HG03442 (cell line): ENCODE results near the gene ARHGEF10L.

ENCODE experiments used
- ATAC-seq: cut with Tn5 transposase; IDR thresholded peaks from one replicate; pipeline ENCODE4 v1.9.1; 2021; ENCODE audit warnings: mild to moderate bottlenecking, moderate library complexity; ENCODE audit not compliant: unreplicated experiment

Gene ARHGEF10L

GRCh38 chr1:17566892-17567291 lies 27.4 kb downstream of the ARHGEF10L start:
- no peak for ATAC-seq

- no peak for ATAC-seq
These were observed 28.1 kb downstream of the ARHGEF10L start for GRCh38 chr1:17567582-17567981.

- ATAC-seq: no peak
These were observed 28.8 kb downstream of the ARHGEF10L start for GRCh38 chr1:17568014-17568900.

DNA sequence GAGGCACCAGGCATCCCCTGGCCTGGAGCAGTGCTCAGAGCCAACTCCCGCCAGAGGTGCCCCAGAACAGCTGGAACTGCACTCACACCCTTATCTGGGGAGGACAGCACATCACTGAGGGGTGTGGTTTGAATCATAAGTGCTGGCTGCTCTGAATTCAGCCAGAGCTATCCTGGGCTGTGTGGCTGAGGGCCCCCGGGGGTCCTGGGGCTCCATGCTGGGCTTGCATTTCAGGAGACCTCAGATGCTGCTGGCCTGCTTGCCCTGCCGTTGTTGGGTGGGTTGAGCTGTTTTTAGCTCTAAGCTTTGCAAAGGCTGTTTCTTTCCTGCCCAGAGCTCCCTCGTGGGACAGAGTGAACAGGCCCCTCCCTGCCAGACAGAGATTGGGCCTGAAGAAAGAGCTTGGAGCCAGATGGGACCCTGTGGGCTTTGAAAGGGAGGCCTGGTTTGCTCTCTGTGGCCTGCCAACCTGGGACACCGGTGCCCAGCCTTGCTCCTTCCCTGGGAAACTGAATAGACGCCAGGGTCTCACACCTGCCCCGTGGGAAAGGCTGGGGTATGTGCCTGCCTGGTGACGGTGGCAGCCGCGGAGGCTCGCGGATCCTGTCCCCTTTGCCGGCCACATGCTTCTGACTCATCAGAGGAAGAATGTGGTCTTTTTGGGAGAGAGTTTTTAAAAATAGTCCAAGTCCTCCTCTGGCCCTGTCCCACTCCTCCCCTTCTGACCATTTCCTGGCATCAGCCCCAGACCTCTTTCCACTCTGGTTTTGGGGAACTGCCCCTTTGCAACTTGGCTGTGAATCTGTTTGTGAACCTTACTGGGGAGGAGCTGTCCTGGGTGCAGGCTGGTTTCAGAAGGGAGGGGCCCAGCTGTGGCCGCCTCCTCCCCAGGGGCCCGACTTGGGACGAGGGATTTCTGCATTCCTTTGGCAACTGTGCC lies 30.0 kb downstream of the ARHGEF10L start:
- no peak for ATAC-seq

GRCh38 chr1:17570228-17570627 lies 30.7 kb downstream of the ARHGEF10L start:
- ATAC-seq: no peak

DNA sequence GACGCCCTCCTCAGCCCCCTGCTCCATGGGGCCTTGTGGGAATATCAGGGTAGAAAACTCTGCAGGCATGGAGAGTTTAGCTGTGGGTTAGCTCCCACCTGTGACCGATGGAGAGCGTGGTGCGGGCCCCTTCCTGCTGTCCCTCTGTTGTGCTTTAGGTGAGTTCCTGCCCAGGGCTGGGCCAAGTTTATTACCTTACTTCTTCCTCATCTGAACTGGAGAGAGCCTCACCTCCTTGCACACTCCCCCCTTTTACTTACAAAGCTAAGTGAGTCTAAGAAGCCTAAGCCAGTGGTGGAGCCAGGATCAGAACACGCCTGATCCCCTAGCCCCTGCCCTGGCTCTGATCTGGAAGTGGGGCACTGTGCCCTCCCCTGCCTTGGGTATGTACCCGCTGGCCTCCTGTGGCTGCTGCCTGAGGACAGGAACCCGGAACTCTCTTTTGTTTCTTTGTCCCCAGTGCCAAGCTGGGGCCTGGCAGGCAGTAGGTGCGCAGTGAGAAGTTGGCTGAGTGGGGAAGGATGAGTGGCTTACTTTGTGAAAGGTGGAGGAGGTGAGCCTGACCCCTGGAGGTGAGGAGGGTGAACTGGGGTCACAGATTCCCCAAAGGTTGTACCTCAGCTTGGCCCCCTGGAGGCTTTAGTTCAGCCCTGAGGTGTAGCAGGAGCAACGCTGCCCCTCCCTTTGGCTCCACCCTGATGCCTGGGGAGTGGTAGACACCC lies 32.9 kb downstream of the ARHGEF10L start:
- ATAC-seq: no peak

GRCh38 chr1:17573518-17574041 lies 34.1 kb downstream of the ARHGEF10L start:
- ATAC-seq: no peak

DNA sequence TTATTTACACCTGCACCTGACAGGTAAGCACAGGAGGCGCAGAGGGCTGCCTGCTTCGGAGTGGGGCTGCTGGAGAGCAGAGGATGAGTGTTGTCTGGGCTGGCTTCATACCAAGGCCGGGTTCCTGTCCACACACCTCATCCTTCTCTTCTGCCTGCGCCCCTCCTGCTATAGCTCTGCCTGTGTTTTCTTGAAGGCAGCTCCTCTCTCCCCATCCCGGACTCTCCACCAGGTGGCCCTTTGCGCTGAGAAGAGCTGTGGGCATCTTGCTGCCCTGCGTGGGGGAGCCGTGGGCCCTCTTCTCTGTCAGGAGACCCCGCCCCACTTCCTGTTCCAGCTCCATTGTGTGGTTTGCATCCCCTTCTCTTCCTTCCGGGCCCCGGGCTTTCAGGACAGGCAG lies 35.0 kb downstream of the ARHGEF10L start:
- no peak for ATAC-seq

GRCh38 chr1:17575797-17576518 lies 36.5 kb downstream of the ARHGEF10L start:
- no peak for ATAC-seq

DNA sequence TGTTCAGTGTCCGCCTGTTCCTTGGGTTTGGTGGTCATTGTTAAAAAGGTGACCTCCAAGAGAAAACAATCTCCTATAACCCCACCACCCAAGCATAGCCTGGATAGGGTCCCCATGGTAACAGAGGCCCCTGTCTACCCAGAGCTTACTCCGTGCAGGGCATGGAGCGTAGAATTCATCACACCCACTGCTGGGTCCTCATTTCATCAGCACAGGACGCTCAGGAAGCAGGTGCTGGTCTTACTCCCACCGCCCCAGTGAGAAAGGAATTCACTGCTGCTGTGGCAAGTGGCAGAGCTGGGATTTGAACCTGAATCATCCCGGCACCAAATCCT lies 37.0 kb downstream of the ARHGEF10L start:
- ATAC-seq: no peak

DNA sequence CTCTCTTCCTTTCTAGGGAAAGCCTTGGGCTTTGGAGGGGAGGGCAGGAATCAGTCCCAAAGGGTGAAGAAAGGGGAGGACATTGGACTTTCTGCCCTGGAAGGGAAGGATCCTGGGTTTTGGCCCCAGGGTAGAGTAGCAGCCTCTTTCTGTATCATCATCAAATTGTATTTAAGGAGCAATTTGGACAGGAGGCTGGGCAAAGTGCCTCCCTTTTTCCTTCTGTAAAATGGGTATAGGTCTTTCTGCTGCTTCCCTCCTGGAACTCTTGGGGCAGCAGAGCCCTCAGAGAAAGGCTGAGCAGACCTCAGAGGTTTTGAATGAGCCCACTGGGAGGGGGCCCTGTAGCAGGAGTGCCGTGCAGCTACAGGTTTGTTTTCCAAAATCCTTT lies 38.4 kb downstream of the ARHGEF10L start:
- ATAC-seq: no peak

- ATAC-seq: no peak
These were observed 40.7 kb downstream of the ARHGEF10L start for GRCh38 chr1:17579951-17580939.

- no peak for ATAC-seq
These were observed 42.1 kb downstream of the ARHGEF10L start for GRCh38 chr1:17581389-17582123.

- ATAC-seq: no peak
These were observed 42.8 kb downstream of the ARHGEF10L start for GRCh38 chr1:17582124-17582774.

GRCh38 chr1:17584539-17584938 lies 45.0 kb downstream of the ARHGEF10L start:
- no peak for ATAC-seq

DNA sequence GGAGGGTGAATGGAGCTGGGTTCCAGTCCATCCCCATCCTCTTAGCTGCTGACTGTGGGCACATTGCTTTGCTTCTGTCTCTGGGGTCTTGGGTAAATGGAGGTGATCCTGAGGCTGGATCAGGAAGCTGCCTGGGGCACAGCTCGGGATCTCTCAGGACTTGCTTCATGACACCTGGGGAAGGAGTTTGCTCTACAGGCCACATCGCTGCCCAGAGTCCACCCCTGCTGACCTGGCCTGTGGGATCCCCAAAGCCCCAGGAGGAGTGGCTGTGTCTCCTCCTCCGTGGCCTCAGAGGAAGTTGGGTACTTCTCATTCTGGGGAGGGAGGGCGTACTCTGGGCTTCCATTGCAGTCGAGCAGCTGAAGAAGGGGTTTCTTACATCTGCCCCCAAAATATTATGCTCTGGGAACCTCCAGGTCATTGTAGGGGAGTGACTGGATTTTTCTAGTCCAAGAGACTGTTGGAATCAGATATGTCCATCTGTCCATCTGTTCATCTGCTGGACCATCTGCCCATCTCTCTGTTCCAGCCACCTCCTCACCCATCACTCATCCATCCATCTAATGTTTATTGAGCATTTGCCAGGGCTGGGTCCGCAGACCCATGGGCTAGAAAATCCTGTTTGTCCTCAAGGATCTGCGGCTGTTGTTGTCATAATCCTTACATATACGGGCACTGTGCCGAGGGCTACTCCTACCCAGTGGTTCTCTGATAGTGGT lies 45.9 kb downstream of the ARHGEF10L start:
- no peak for ATAC-seq
